A172 (cell line): ENCODE results near the gene TTLL8. TPM values are rescaled to one million over a fixed set of nuclear protein-coding genes. Genes with fewer than 3 reads are reported as not detected.

Experiments used
- total RNA-seq: library from RNA; depleted of rRNA; stranded (reverse); fragments of >200 nt; shearing (Covaris generic); gene quantifications from 2 replicates; pipeline ENCODE4 v1.2.3, GENCODE V29; 2014; rRNA removed

Gene TTLL8
- total RNA-seq, 1 experiment from 2014 or later, result not detected

Other genes starting within 250 kb of the TTLL8 start
- 8.0 and 11.1 TPM in 2 replicates for gene BRD1, start 230.4 kb downstream of the TTLL8 start, total RNA-seq
- gene ZBED4, start 204.5 kb downstream of the TTLL8 start, total RNA-seq, result 7.8 and 8.1 TPM in 2 replicates
- gene ALG12, start 139.9 kb downstream of the TTLL8 start, total RNA-seq, result 8.8 and 10.4 TPM in 2 replicates
- gene CRELD2, start 139.7 kb downstream of the TTLL8 start, total RNA-seq, result 41.9 and 48.3 TPM in 2 replicates
- 41.7 and 48.7 TPM in 2 replicates for gene PIM3, start 97.5 kb downstream of the TTLL8 start, total RNA-seq
- gene IL17REL, start 45.5 kb downstream of the TTLL8 start, total RNA-seq, result not detected in 2 replicates
- gene MLC1, start 27.1 kb upstream of the TTLL8 start, total RNA-seq, result 0.02 and 0.10 TPM in 2 replicates
- gene MOV10L1, start 31.7 kb upstream of the TTLL8 start, total RNA-seq, result 2.0 and 3.0 TPM in 2 replicates
- 1.4 and 1.5 TPM in 2 replicates for gene PANX2, start 112.4 kb upstream of the TTLL8 start, total RNA-seq
- gene TRABD, start 127.6 kb upstream of the TTLL8 start, total RNA-seq, result 18.9 and 19.2 TPM in 2 replicates
- 8.0 and 9.5 TPM in 2 replicates for gene SELENOO, start 142.7 kb upstream of the TTLL8 start, total RNA-seq
- 8.9 and 10.6 TPM in 2 replicates for gene TUBGCP6, start 186.7 kb upstream of the TTLL8 start, total RNA-seq
- 11.4 and 12.6 TPM in 2 replicates for gene HDAC10, start 193.0 kb upstream of the TTLL8 start, total RNA-seq
- 31.4 and 32.2 TPM in 2 replicates for gene MAPK12, start 203.4 kb upstream of the TTLL8 start, total RNA-seq
- gene MAPK11, start 212.1 kb upstream of the TTLL8 start, total RNA-seq, result 13.4 and 15.4 TPM in 2 replicates
- gene PLXNB2, start 249.3 kb upstream of the TTLL8 start, total RNA-seq, result 64.9 and 65.0 TPM in 2 replicates